Activated T-cell treated with anti-CD3 and anti-CD28 coated beads, Interleukin-2, amount 50 U/mL, for 24 hours (primary cell): ENCODE measurements around the gene TNS1.

Source experiments
- DNase-seq: peaks from one replicate; pipeline ENCODE4 v3.0.0-alpha.2; 2020
- H3K27ac Mint-ChIP-seq: 2 replicates; pipeline ENCODE4 v1.8.0; 2020; ENCODE audit warnings: mild to moderate bottlenecking, mixed read lengths
- H3K27me3 Mint-ChIP-seq: 2 replicates; pipeline ENCODE4 v1.8.0; 2020; ENCODE audit warnings: mixed read lengths
- H3K36me3 Mint-ChIP-seq: 2 replicates; pipeline ENCODE4 v1.8.0; 2020; ENCODE audit warnings: low read depth, mixed read lengths
- H3K4me1 Mint-ChIP-seq: 2 replicates; pipeline ENCODE4 v1.8.0; 2020; ENCODE audit warnings: low read depth, mixed read lengths
- H3K4me3 Mint-ChIP-seq: 2 replicates; pipeline ENCODE4 v1.8.0; 2020; ENCODE audit warnings: mild to moderate bottlenecking, moderate library complexity, mixed read lengths
- H3K9me3 Mint-ChIP-seq: 2 replicates; pipeline ENCODE4 v1.8.0; 2020; ENCODE audit warnings: mixed read lengths

TNS1 gene

GRCh38 chr2:217990389-217990788, 12.4 kb downstream of the TNS1 start:
- no peak overlapping the region for H3K27ac Mint-ChIP-seq
- H3K27me3 Mint-ChIP-seq, result peaks cover 20% of the 10 kb centered on the region
- H3K4me1 Mint-ChIP-seq, result peaks cover 9% of the 10 kb centered on the region
- DNase-seq, result no peak
- no peaks in the 10 kb centered on the region for H3K36me3 Mint-ChIP-seq
- no peak overlapping the region for H3K4me3 Mint-ChIP-seq
- no peaks in the 10 kb centered on the region for H3K9me3 Mint-ChIP-seq

GRCh38 chr2:217989221-217989948, 13.4 kb downstream of the TNS1 start:
- Mint-ChIP-seq H3K27ac (no peak overlapping the region), H3K4me1 (peaks cover 9% of the 10 kb centered on the region), H3K4me3 (no peak overlapping the region), H3K36me3 (no peaks in the 10 kb centered on the region), H3K9me3 (no peaks in the 10 kb centered on the region), H3K27me3 (peaks cover 20% of the 10 kb centered on the region)
- DNase-seq, result no peak

- no peak for DNase-seq
Observed at GRCh38 chr2:217988840-217989204, 14.0 kb downstream of the TNS1 start.

GRCh38 chr2:217988014-217988839, 14.6 kb downstream of the TNS1 start:
- Mint-ChIP-seq H3K4me3 (no peak overlapping the region), H3K9me3 (no peaks in the 10 kb centered on the region), H3K27ac (no peak overlapping the region), H3K27me3 (peaks cover 13% of the 10 kb centered on the region), H3K4me1 (peaks cover 9% of the 10 kb centered on the region), H3K36me3 (no peaks in the 10 kb centered on the region)
- DNase-seq, result peak; percentile 77

More at GRCh38 chr2:217988840-217989204, 14.0 kb downstream of the TNS1 start:
- Mint-ChIP-seq H3K4me3 (no peak overlapping the region), H3K36me3 (no peaks in the 10 kb centered on the region), H3K4me1 (peaks cover 9% of the 10 kb centered on the region), H3K27me3 (peaks cover 19% of the 10 kb centered on the region), H3K9me3 (no peaks in the 10 kb centered on the region), H3K27ac (no peak overlapping the region)

GRCh38 chr2:217987391-217987790, 15.4 kb downstream of the TNS1 start:
- peaks cover 9% of the 10 kb centered on the region for H3K4me1 Mint-ChIP-seq
- peaks cover 11% of the 10 kb centered on the region for H3K27me3 Mint-ChIP-seq
- no peak overlapping the region for H3K27ac Mint-ChIP-seq
- no peak for DNase-seq
- H3K9me3 Mint-ChIP-seq, result no peaks in the 10 kb centered on the region
- no peaks in the 10 kb centered on the region for H3K36me3 Mint-ChIP-seq
- H3K4me3 Mint-ChIP-seq, result no peak overlapping the region

GRCh38 chr2:217986256-217986961, 16.4 kb downstream of the TNS1 start:
- Mint-ChIP-seq H3K27ac (no peak overlapping the region), H3K36me3 (no peaks in the 10 kb centered on the region), H3K4me3 (no peak overlapping the region), H3K4me1 (peaks cover 9% of the 10 kb centered on the region), H3K9me3 (no peaks in the 10 kb centered on the region), H3K27me3 (peaks cover 6% of the 10 kb centered on the region)
- DNase-seq, result no peak

GRCh38 chr2:217983276-217984233, 19.2 kb downstream of the TNS1 start:
- no peak overlapping the region for H3K4me3 Mint-ChIP-seq
- peaks cover 14% of the 10 kb centered on the region for H3K27me3 Mint-ChIP-seq
- no peak for DNase-seq
- no peaks in the 10 kb centered on the region for H3K36me3 Mint-ChIP-seq
- no peaks in the 10 kb centered on the region for H3K4me1 Mint-ChIP-seq
- H3K27ac Mint-ChIP-seq, result no peak overlapping the region
- no peaks in the 10 kb centered on the region for H3K9me3 Mint-ChIP-seq

- H3K4me1 Mint-ChIP-seq, result no peaks in the 10 kb centered on the region
- H3K9me3 Mint-ChIP-seq, result no peaks in the 10 kb centered on the region
- H3K27me3 Mint-ChIP-seq, result peaks cover 14% of the 10 kb centered on the region
- no peak overlapping the region for H3K4me3 Mint-ChIP-seq
- H3K36me3 Mint-ChIP-seq, result no peaks in the 10 kb centered on the region
- no peak for DNase-seq
- H3K27ac Mint-ChIP-seq, result no peak overlapping the region
Observed at GRCh38 chr2:217981971-217982370, 20.8 kb downstream of the TNS1 start.

- Mint-ChIP-seq H3K27me3 (peaks cover 14% of the 10 kb centered on the region), H3K9me3 (no peaks in the 10 kb centered on the region), H3K4me1 (no peaks in the 10 kb centered on the region), H3K4me3 (no peak overlapping the region), H3K27ac (no peak overlapping the region), H3K36me3 (no peaks in the 10 kb centered on the region)
- no peak for DNase-seq
Observed at GRCh38 chr2:217981084-217981730, 21.6 kb downstream of the TNS1 start.

- H3K4me1 Mint-ChIP-seq, result no peaks in the 10 kb centered on the region
- H3K27ac Mint-ChIP-seq, result no peak overlapping the region
- no peaks in the 10 kb centered on the region for H3K9me3 Mint-ChIP-seq
- DNase-seq, result no peak
- H3K27me3 Mint-ChIP-seq, result peaks cover 14% of the 10 kb centered on the region
- no peaks in the 10 kb centered on the region for H3K36me3 Mint-ChIP-seq
- H3K4me3 Mint-ChIP-seq, result no peak overlapping the region
Observed at GRCh38 chr2:217980591-217980990, 22.2 kb downstream of the TNS1 start.

GRCh38 chr2:217980036-217980435, 22.8 kb downstream of the TNS1 start:
- no peak for DNase-seq
- no peaks in the 10 kb centered on the region for H3K9me3 Mint-ChIP-seq
- no peaks in the 10 kb centered on the region for H3K4me1 Mint-ChIP-seq
- peaks cover 14% of the 10 kb centered on the region for H3K27me3 Mint-ChIP-seq
- H3K27ac Mint-ChIP-seq, result no peak overlapping the region
- H3K36me3 Mint-ChIP-seq, result no peaks in the 10 kb centered on the region
- no peak overlapping the region for H3K4me3 Mint-ChIP-seq

- Mint-ChIP-seq H3K4me3 (no peak overlapping the region), H3K9me3 (no peaks in the 10 kb centered on the region), H3K27ac (no peak overlapping the region), H3K27me3 (peaks cover 14% of the 10 kb centered on the region), H3K36me3 (no peaks in the 10 kb centered on the region), H3K4me1 (no peaks in the 10 kb centered on the region)
- DNase-seq, result no peak
Observed at GRCh38 chr2:217979151-217979811, 23.5 kb downstream of the TNS1 start.

GRCh38 chr2:217978536-217979150, 24.2 kb downstream of the TNS1 start:
- Mint-ChIP-seq H3K4me1 (no peaks in the 10 kb centered on the region), H3K27ac (no peak overlapping the region), H3K9me3 (no peaks in the 10 kb centered on the region), H3K27me3 (peaks cover 14% of the 10 kb centered on the region), H3K36me3 (no peaks in the 10 kb centered on the region), H3K4me3 (no peak overlapping the region)
- DNase-seq, result no peak
